ENCODE data around the gene VPS13A.
"Not testable (repeated sequence)": the region's sequence is repeated elsewhere in the genome, so short reads cannot be mapped to it uniquely, and the experiment has no call there.

DNA sequence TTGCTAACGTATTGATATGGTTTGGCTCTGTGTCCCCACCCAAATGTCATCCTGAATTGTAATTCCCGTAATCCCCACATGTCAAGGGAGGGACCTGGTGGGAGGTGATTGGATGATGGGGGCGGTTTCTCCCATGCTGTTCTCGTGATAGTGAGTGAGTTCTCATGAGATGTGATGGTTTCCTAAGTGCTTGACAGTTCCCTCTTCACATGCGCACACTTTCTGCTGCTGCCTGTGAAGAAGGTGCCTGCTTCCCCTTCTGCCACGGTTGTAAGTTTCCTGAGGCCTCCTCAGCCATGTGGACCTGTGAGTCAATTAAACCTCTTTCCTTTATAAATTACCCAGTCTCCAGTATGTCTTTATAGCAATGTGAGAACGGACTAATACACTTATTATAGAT is 263.8 kb downstream of the VPS13A start:
- not testable (repeated sequence) for TF ChIP-seq POLR2A (IDR thresholded peaks at IDR 0.05)
- TF ChIP-seq, protein P1, sequence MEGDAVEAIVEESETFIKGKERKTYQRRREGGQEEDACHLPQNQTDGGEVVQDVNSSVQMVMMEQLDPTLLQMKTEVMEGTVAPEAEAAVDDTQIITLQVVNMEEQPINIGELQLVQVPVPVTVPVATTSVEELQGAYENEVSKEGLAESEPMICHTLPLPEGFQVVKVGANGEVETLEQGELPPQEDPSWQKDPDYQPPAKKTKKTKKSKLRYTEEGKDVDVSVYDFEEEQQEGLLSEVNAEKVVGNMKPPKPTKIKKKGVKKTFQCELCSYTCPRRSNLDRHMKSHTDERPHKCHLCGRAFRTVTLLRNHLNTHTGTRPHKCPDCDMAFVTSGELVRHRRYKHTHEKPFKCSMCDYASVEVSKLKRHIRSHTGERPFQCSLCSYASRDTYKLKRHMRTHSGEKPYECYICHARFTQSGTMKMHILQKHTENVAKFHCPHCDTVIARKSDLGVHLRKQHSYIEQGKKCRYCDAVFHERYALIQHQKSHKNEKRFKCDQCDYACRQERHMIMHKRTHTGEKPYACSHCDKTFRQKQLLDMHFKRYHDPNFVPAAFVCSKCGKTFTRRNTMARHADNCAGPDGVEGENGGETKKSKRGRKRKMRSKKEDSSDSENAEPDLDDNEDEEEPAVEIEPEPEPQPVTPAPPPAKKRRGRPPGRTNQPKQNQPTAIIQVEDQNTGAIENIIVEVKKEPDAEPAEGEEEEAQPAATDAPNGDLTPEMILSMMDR (IDR thresholded peaks at IDR 0.05 in 4 of 5, conservative IDR thresholded peaks at IDR 0.05 in 1 of 5), result not testable (repeated sequence)
